Measurements from ENCODE around the gene ABCA7.

ABCA7 gene

DNA sequence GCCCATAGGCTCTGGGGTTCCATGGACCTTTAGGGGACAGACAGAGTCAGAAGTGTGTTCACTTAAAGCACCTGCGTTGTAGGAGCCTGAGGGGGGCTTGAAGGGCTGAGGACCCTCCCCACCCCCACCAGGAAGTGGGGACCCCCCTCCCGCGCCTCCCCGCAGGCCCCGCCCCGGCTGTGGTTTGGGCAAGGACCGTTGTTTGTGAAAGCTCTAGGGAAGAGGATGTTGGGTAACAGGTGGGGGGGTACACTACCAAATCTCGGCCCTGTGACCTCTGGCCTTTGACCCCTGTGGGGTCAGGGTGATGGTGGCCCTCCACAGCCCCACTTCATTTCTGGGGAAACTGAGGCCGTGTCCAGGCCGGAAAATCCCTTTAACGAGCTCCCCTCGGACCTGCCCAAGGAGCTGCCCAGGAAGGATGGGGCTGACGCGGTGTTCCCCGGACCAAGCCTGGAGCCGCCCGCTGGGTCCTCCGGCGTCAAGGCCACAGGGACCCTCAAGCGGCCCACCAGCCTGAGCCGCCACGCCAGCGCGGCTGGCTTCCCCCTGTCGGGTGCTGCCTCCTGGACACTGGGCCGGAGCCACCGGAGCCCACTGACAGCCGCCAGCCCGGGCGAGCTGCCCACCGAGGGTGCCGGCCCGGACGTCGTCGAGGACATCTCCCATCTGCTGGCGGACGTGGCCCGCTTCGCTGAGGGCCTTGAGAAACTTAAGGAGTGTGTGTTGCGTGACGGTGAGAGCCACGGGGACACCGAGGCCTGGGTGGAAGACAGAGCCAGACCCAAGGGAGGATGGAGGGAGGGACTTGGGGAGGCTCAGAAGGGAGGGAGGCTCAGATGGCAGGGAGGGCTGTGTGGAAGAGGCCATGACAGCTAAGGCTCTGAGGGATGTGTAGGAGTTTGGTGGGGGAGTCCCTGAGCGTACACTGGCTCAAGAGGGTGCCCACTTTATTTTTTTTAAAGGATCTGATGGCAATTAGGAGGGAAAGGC, 28.4 kb downstream of the ABCA7 start:
- H3K4me1 ChIP-seq (ENCODE audit: control insufficient read depth, insufficient read depth, low read length) = peaks cover 62% of the 10 kb centered on the region
- peaks cover 73% of the 10 kb centered on the region for H3K27me3 ChIP-seq (ENCODE audit: control insufficient read depth, insufficient read depth, low read length)

GRCh38 chr19:1069009-1069779, 29.3 kb downstream of the ABCA7 start:
- H3K4me3 ChIP-seq (ENCODE audit: low read length) = no peak overlapping the region
- H3K9me3 ChIP-seq (ENCODE audit: control insufficient read depth, low read length) = no peaks in the 10 kb centered on the region
- no peaks in the 10 kb centered on the region for H3K36me3 ChIP-seq (ENCODE audit: control insufficient read depth, insufficient read depth, low read length)
- H3K4me1 ChIP-seq (ENCODE audit: control insufficient read depth, insufficient read depth, low read length) = peaks cover 61% of the 10 kb centered on the region
- H3K27me3 ChIP-seq (ENCODE audit: control insufficient read depth, insufficient read depth, low read length) = peaks cover 70% of the 10 kb centered on the region
- no peak overlapping the region for H3K9ac ChIP-seq (ENCODE audit: low read length)

More for the DNA sequence above, 28.4 kb downstream of the ABCA7 start:
- Histone ChIP-seq H3K4me3 (ENCODE audit: low read length) (no peak overlapping the region), H3K9ac (ENCODE audit: low read length) (no peak overlapping the region), H3K9me3 (ENCODE audit: control insufficient read depth, low read length) (no peaks in the 10 kb centered on the region), H3K36me3 (ENCODE audit: control insufficient read depth, insufficient read depth, low read length) (no peaks in the 10 kb centered on the region)

GRCh38 chr19:1070576-1070930, 30.6 kb downstream of the ABCA7 start:
- peaks cover 66% of the 10 kb centered on the region for H3K27me3 ChIP-seq (ENCODE audit: control insufficient read depth, insufficient read depth, low read length)
- H3K4me3 ChIP-seq (ENCODE audit: low read length) = no peak overlapping the region
- H3K4me1 ChIP-seq (ENCODE audit: control insufficient read depth, insufficient read depth, low read length) = peaks cover 58% of the 10 kb centered on the region
- H3K9me3 ChIP-seq (ENCODE audit: control insufficient read depth, low read length) = no peaks in the 10 kb centered on the region
- no peaks in the 10 kb centered on the region for H3K36me3 ChIP-seq (ENCODE audit: control insufficient read depth, insufficient read depth, low read length)
- H3K9ac ChIP-seq (ENCODE audit: low read length) = no peak overlapping the region

DNA sequence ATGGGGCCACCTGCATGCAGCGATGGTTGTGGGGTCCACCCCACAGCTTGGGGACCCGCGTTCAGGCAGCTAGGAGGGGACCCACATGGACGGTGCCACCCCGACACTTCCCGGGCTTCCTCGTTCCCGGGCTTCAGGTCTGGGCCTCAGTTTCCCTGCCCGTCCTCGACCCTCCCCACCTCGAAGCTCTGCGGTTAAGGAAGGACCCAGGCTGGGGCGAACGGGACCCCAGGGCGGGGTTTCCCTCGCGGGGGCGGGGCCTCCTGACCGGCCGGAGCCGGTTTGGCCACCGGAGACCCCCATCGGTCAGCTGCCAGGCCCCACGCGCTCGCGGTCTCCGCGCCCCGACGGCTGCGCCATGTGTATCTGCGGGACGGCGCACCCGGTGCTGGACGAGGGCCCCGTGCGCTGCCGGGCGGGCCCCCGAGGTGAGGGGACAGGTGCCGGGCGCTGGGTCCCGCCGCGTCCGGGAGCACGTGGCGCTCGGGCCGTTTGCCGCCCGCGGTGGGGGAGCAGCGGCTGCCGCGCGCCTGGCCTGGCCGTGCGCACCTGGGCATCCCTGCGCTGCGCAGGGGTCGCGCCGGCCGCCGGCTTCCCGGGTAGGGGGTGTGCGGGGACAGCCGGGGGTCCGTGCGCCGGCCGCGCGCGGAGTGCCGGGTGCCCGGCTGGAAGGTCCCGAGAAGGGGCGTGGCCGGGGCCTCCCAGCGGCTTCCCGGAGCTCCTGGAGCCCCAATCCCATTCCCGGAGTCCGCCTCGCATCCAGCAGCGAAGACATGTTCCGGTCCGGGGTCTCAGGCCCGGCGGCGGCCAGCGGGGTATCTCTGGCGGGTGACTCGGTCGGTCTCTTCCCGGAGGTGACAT, 31.3 kb downstream of the ABCA7 start:
- Histone ChIP-seq H3K9ac (ENCODE audit: low read length) (no peak overlapping the region), H3K4me3 (ENCODE audit: low read length) (no peak overlapping the region), H3K9me3 (ENCODE audit: control insufficient read depth, low read length) (no peaks in the 10 kb centered on the region), H3K4me1 (ENCODE audit: control insufficient read depth, insufficient read depth, low read length) (peaks cover 58% of the 10 kb centered on the region), H3K36me3 (ENCODE audit: control insufficient read depth, insufficient read depth, low read length) (no peaks in the 10 kb centered on the region), H3K27me3 (ENCODE audit: control insufficient read depth, insufficient read depth, low read length) (peaks cover 60% of the 10 kb centered on the region)

- Histone ChIP-seq H3K4me1 (ENCODE audit: control insufficient read depth, insufficient read depth, low read length) (peaks cover 54% of the 10 kb centered on the region), H3K36me3 (ENCODE audit: control insufficient read depth, insufficient read depth, low read length) (no peaks in the 10 kb centered on the region), H3K4me3 (ENCODE audit: low read length) (no peak overlapping the region), H3K27me3 (ENCODE audit: control insufficient read depth, insufficient read depth, low read length) (peaks cover 46% of the 10 kb centered on the region), H3K9me3 (ENCODE audit: control insufficient read depth, low read length) (no peaks in the 10 kb centered on the region), H3K9ac (ENCODE audit: low read length) (no peak overlapping the region)
Observed at GRCh38 chr19:1072371-1073015, 32.6 kb downstream of the ABCA7 start.

GRCh38 chr19:1073063-1073955, 33.4 kb downstream of the ABCA7 start:
- Histone ChIP-seq H3K4me1 (ENCODE audit: control insufficient read depth, insufficient read depth, low read length) (peaks cover 45% of the 10 kb centered on the region), H3K4me3 (ENCODE audit: low read length) (no peak overlapping the region), H3K9ac (ENCODE audit: low read length) (no peak overlapping the region), H3K36me3 (ENCODE audit: control insufficient read depth, insufficient read depth, low read length) (no peaks in the 10 kb centered on the region), H3K9me3 (ENCODE audit: control insufficient read depth, low read length) (no peaks in the 10 kb centered on the region), H3K27me3 (ENCODE audit: control insufficient read depth, insufficient read depth, low read length) (peaks cover 38% of the 10 kb centered on the region)

DNA sequence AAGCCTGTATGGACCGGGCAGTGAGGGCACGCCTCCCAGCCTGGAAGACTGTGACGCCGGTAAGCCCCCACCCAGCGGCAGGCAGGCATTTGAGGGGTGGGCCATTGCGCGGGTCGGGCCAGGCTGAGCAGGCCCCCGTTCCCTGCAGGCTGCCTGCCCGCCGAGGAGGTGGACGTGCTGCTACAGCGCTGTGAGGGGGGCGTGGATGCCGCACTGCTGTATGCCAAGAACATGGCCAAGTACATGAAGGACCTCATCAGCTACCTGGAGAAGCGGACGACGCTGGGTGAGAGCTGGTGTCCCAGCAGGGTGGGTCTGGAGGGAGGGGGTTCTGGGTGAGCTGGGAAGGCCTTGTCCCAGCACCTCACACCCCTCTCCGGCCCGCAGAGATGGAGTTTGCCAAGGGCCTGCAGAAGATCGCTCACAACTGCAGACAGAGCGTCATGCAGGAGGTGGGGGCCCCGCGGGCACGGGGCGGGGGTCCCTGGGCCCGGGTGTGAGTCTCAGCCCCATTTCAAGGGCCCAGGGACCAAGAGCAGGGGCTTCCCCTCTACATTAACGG, 34.1 kb downstream of the ABCA7 start:
- H3K4me1 ChIP-seq (ENCODE audit: control insufficient read depth, insufficient read depth, low read length) = peaks cover 38% of the 10 kb centered on the region
- H3K27me3 ChIP-seq (ENCODE audit: control insufficient read depth, insufficient read depth, low read length) = peaks cover 32% of the 10 kb centered on the region
- no peak overlapping the region for H3K9ac ChIP-seq (ENCODE audit: low read length)
- no peaks in the 10 kb centered on the region for H3K36me3 ChIP-seq (ENCODE audit: control insufficient read depth, insufficient read depth, low read length)
- no peaks in the 10 kb centered on the region for H3K9me3 ChIP-seq (ENCODE audit: control insufficient read depth, low read length)
- H3K4me3 ChIP-seq (ENCODE audit: low read length) = no peak overlapping the region

GRCh38 chr19:1074544-1075283, 34.8 kb downstream of the ABCA7 start:
- Histone ChIP-seq H3K4me1 (ENCODE audit: control insufficient read depth, insufficient read depth, low read length) (peaks cover 32% of the 10 kb centered on the region), H3K9ac (ENCODE audit: low read length) (no peak overlapping the region), H3K9me3 (ENCODE audit: control insufficient read depth, low read length) (no peaks in the 10 kb centered on the region), H3K4me3 (ENCODE audit: low read length) (no peak overlapping the region), H3K27me3 (ENCODE audit: control insufficient read depth, insufficient read depth, low read length) (peaks cover 25% of the 10 kb centered on the region), H3K36me3 (ENCODE audit: control insufficient read depth, insufficient read depth, low read length) (no peaks in the 10 kb centered on the region)

DNA sequence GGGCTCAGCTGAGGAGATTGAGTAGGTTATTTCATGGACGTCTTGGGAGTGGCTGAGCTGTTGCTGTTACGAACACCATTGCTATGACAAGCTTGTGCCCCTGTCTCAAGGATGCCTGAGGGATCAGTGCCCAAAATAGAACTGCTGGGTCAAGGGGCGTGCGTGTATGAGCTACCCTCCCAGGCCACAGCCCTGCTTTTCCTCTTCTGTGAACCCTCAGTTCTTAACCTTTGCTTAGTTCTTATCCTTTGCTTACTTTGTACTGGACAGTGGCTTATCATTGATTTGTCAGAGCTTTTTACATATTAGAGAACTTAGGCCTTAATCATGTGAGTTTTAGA, 36.1 kb downstream of the ABCA7 start:
- H3K9me3 ChIP-seq (ENCODE audit: control insufficient read depth, low read length) = no peaks in the 10 kb centered on the region
- no peak overlapping the region for H3K4me3 ChIP-seq (ENCODE audit: low read length)
- H3K27me3 ChIP-seq (ENCODE audit: control insufficient read depth, insufficient read depth, low read length) = peaks cover 15% of the 10 kb centered on the region
- H3K36me3 ChIP-seq (ENCODE audit: control insufficient read depth, insufficient read depth, low read length) = no peaks in the 10 kb centered on the region
- H3K4me1 ChIP-seq (ENCODE audit: control insufficient read depth, insufficient read depth, low read length) = peaks cover 28% of the 10 kb centered on the region
- no peak overlapping the region for H3K9ac ChIP-seq (ENCODE audit: low read length)

DNA sequence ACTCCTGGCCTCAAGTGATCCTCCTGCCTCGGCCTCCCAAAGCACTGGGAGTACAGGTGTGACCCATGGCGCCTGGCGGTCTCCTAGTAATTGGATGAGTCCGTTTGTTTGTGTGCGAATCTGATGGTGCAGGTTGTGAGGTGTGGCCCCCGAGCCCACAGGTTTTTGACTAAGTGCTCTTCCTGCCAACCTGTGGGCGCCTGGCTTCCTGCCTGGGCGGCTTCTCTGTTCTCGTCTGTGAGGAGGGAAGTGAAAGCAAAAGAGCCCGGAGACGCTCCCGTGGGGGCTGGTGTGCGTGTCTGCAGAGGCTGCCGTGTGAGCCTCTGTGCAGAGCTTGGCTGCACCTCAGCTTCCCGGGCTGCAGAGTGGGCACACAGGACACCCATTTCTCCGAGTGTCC, 37.0 kb downstream of the ABCA7 start:
- no peaks in the 10 kb centered on the region for H3K36me3 ChIP-seq (ENCODE audit: control insufficient read depth, insufficient read depth, low read length)
- H3K4me1 ChIP-seq (ENCODE audit: control insufficient read depth, insufficient read depth, low read length) = peaks cover 35% of the 10 kb centered on the region
- H3K9ac ChIP-seq (ENCODE audit: low read length) = peak overlapping the region; percentile 8
- no peak overlapping the region for H3K4me3 ChIP-seq (ENCODE audit: low read length)
- no peaks in the 10 kb centered on the region for H3K9me3 ChIP-seq (ENCODE audit: control insufficient read depth, low read length)
- peaks cover 7% of the 10 kb centered on the region for H3K27me3 ChIP-seq (ENCODE audit: control insufficient read depth, insufficient read depth, low read length)

Measured in mucosa of stomach (tissue), 1 donor.